ENCODE data around the gene BORCS5.

DNA sequence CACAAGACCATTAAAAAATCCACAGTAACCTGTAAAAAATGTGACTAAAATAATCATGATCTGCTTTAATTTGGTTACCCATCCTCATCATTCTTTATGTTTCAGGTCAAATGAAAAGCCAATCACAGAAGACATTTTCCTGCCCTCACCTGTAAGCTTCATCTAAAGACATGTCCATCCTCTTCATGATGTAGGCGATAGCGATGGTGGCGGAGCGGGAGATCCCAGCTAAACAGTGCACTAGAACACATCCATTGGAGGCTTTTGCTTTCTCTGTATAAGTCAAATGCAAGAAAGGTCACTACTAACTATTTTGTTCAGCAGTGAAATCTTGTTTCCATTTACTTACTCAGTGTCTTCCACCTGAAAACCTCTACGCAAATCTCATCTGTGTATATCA, 123.2 kb downstream of the BORCS5 start:
- TF ChIP-seq POLR2A (IDR thresholded peaks at IDR 0.05; ENCODE audit: low read length): no peak
- TF ChIP-seq GATA1 (IDR thresholded peaks at IDR 0.05; ENCODE audit: low read depth, low read length): no peak
